KMS-11 (cell line): Measurements from ENCODE around the gene SCGB1C1.

Experiments used
- H2AFZ ChIP-seq: fragments of 200-600 bp; sonication (generic); 2 replicates; pipeline ENCODE4 v1.6.1; 2016; ENCODE audit warnings: antibody characterized with exemption, mixed run types, low read depth
- H3K27ac ChIP-seq: fragments of 200-600 bp; sonication (generic); 2 replicates; pipeline ENCODE4 v1.6.1; 2016; ENCODE audit warnings: mild to moderate bottlenecking, mixed run types
- H3K27me3 ChIP-seq: fragments of 200-600 bp; sonication (generic); 2 replicates; pipeline ENCODE4 v1.6.1; 2017; ENCODE audit warnings: mild to moderate bottlenecking, low read depth, mixed run types, moderate library complexity; ENCODE audit not compliant: insufficient read depth
- H3K36me3 ChIP-seq: fragments of 200-600 bp; sonication (generic); 2 replicates; pipeline ENCODE4 v1.6.1; 2017; ENCODE audit warnings: mild to moderate bottlenecking, mixed run types; ENCODE audit not compliant: insufficient read depth
- H3K4me1 ChIP-seq: fragments of 200-600 bp; sonication (generic); 2 replicates; pipeline ENCODE4 v1.6.1; 2016; ENCODE audit warnings: mild to moderate bottlenecking, low read depth, mixed run types; ENCODE audit not compliant: poor library complexity, severe bottlenecking
- H3K4me2 ChIP-seq: fragments of 200-600 bp; sonication (generic); 2 replicates; pipeline ENCODE4 v1.7.0; 2016; ENCODE audit warnings: mild to moderate bottlenecking, mixed run types
- H3K4me3 ChIP-seq: fragments of 200-600 bp; sonication (generic); IDR thresholded peaks from 2 replicates; pipeline ENCODE4 v1.6.1; 2017; ENCODE audit warnings: low read depth, low read length, mixed read lengths; ENCODE audit not compliant: insufficient read depth
- H3K79me2 ChIP-seq: fragments of 200-600 bp; sonication (generic); 2 replicates; pipeline ENCODE4 v1.6.1; 2016; ENCODE audit warnings: low read depth, mixed run types; ENCODE audit not compliant: insufficient read depth
- H3K9ac ChIP-seq: fragments of 200-600 bp; sonication (generic); 2 replicates; pipeline ENCODE4 v1.6.1; 2016; ENCODE audit warnings: mild to moderate bottlenecking, mixed run types
- H4K20me1 ChIP-seq: fragments of 200-600 bp; sonication (generic); 2 replicates; pipeline ENCODE4 v1.6.1; 2016; ENCODE audit warnings: mild to moderate bottlenecking, mixed run types; ENCODE audit not compliant: insufficient read depth
- CTCF ChIP-seq: fragments of 200-600 bp; sonication (generic); conservative IDR thresholded peaks from 2 replicates; pipeline ENCODE4 v1.6.1; 2017; ENCODE audit warnings: low read depth, mild to moderate bottlenecking, antibody characterized with exemption, low read length, moderate library complexity, mixed read lengths

The SCGB1C1 gene

GRCh38 chr11:198236-198806 lies 5.4 kb downstream of the SCGB1C1 start:
- no peak overlapping the region for H3K4me3 ChIP-seq
- no peak overlapping the region for H3K9ac ChIP-seq
- H2AFZ ChIP-seq = no peak overlapping the region
- H4K20me1 ChIP-seq = no peaks in the 10 kb centered on the region
- H3K27ac ChIP-seq = no peak overlapping the region
- no peak overlapping the region for H3K4me2 ChIP-seq
- no peaks in the 10 kb centered on the region for H3K36me3 ChIP-seq
- no peaks in the 10 kb centered on the region for H3K4me1 ChIP-seq
- no peaks in the 10 kb centered on the region for H3K27me3 ChIP-seq
- no peak for TF ChIP-seq CTCF
- H3K79me2 ChIP-seq = no peaks in the 10 kb centered on the region

GRCh38 chr11:199004-199581 lies 6.2 kb downstream of the SCGB1C1 start:
- Histone ChIP-seq H3K4me3 (no peak overlapping the region), H3K27ac (no peak overlapping the region), H4K20me1 (no peaks in the 10 kb centered on the region), H3K79me2 (no peaks in the 10 kb centered on the region), H3K36me3 (no peaks in the 10 kb centered on the region), H3K4me2 (no peak overlapping the region), H3K27me3 (no peaks in the 10 kb centered on the region), H2AFZ (no peak overlapping the region), H3K9ac (no peak overlapping the region), H3K4me1 (no peaks in the 10 kb centered on the region)
- TF ChIP-seq CTCF = no peak

GRCh38 chr11:199782-200181 lies 6.9 kb downstream of the SCGB1C1 start:
- Histone ChIP-seq H4K20me1 (no peaks in the 10 kb centered on the region), H2AFZ (no peak overlapping the region), H3K27me3 (no peaks in the 10 kb centered on the region), H3K4me3 (no peak overlapping the region), H3K79me2 (no peaks in the 10 kb centered on the region), H3K27ac (no peak overlapping the region), H3K9ac (no peak overlapping the region), H3K4me2 (no peak overlapping the region), H3K36me3 (no peaks in the 10 kb centered on the region), H3K4me1 (no peaks in the 10 kb centered on the region)
- no peak for TF ChIP-seq CTCF

GRCh38 chr11:200224-201003 lies 7.5 kb downstream of the SCGB1C1 start:
- no peaks in the 10 kb centered on the region for H4K20me1 ChIP-seq
- no peak for TF ChIP-seq CTCF
- H3K4me1 ChIP-seq = no peaks in the 10 kb centered on the region
- no peaks in the 10 kb centered on the region for H3K27me3 ChIP-seq
- no peak overlapping the region for H3K4me2 ChIP-seq
- no peak overlapping the region for H3K27ac ChIP-seq
- H3K79me2 ChIP-seq = 0 out of 2 replicates have a peak, but pooled peaks cover 2% of the 10 kb centered on the region
- no peak overlapping the region for H3K9ac ChIP-seq
- no peak overlapping the region for H3K4me3 ChIP-seq
- no peaks in the 10 kb centered on the region; the same call in 1 of the 2 replicates for H3K36me3 ChIP-seq
- H2AFZ ChIP-seq = no peak overlapping the region
